Keratinocyte (primary cell): Measurements from ENCODE around the gene SNAP29.

Experiments
- EZH2 ChIP-seq: IDR thresholded peaks from one replicate; pipeline ENCODE4 v1.6.1; 2012; ENCODE audit warnings: inconsistent platforms, mild to moderate bottlenecking, low read length, moderate library complexity
- TF ChIP-seq, protein P1 (sequence below), 3 experiments: IDR thresholded peaks in 1 of 3; conservative IDR thresholded peaks in 1 of 3; optimal IDR thresholded peaks in 1 of 3; 2 replicates in 2 of 3; 3 replicates in 1 of 3; pipeline versions ENCODE3 to v1.5.1; 2011; ENCODE audit warnings: low read length in 3 of 3, mild to moderate bottlenecking in 3 of 3, moderate library complexity in 2 of 3, control low read depth in 1 of 3, inconsistent platforms in 1 of 3; ENCODE audit not compliant: insufficient read depth in 2 of 3; ENCODE audit errors: extremely low read depth in 1 of 3

DNA sequence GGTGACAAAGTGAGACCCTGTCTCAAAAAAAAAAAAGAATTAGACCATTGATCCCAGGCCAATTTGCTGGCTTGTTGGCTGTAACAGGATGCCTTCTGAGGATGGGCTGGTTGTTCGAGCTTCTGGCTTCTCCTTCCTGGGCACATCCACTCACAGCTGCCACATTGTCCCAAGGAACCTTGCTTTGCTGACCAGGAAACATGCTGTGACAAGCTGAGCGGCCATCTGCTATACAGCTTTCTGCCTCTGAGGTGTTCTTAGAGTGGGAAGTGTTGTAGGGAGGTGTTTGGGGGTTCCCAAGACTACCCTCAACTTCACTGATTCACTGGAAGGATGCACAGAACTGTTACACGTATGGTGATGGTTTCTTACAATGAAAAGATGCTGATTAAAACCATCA, 6.5 kb downstream of the SNAP29 start:
- TF ChIP-seq, protein P1, sequence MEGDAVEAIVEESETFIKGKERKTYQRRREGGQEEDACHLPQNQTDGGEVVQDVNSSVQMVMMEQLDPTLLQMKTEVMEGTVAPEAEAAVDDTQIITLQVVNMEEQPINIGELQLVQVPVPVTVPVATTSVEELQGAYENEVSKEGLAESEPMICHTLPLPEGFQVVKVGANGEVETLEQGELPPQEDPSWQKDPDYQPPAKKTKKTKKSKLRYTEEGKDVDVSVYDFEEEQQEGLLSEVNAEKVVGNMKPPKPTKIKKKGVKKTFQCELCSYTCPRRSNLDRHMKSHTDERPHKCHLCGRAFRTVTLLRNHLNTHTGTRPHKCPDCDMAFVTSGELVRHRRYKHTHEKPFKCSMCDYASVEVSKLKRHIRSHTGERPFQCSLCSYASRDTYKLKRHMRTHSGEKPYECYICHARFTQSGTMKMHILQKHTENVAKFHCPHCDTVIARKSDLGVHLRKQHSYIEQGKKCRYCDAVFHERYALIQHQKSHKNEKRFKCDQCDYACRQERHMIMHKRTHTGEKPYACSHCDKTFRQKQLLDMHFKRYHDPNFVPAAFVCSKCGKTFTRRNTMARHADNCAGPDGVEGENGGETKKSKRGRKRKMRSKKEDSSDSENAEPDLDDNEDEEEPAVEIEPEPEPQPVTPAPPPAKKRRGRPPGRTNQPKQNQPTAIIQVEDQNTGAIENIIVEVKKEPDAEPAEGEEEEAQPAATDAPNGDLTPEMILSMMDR (optimal IDR thresholded peaks at IDR 0.05 in 1 of 3, IDR thresholded peaks at IDR 0.05 in 1 of 3, conservative IDR thresholded peaks at IDR 0.05 in 1 of 3; ENCODE audit: extremely low read depth in 1 of 3, insufficient read depth in 2 of 3, low read length in 3 of 3): no peak
- no peak for TF ChIP-seq EZH2
